IMR-90 (cell line): ENCODE data around the gene HCRTR1. TPM values are rescaled to one million over a fixed set of nuclear protein-coding genes. Genes with fewer than 3 reads are reported as not detected.

Experiments used
- ATAC-seq: fragments of 200-7000 bp; cut with Tn5 transposase; 2 replicates; pipeline ENCODE4 v1.9.1; 2020; ENCODE audit warnings: low read depth, mild to moderate bottlenecking, moderate library complexity
- BruUV-seq: library from RNA; stranded (reverse); fragments of 400-500 nt; replicated peaks from 2 replicates; lab custom pipeline; 2021; lab: Mats Ljungman, UMichigan
- CTCF ChIA-PET: fragments of 300-600 bp; formaldehyde crosslinking; extraction: SDS; loops from one replicate; lab custom pipeline; 2021; ENCODE audit warnings: antibody characterized with exemption; lab: Yijun Ruan, JAX
- POLR2A ChIA-PET: fragments of 300-600 bp; sonication (Branson Sonifier 250); formaldehyde crosslinking; loops from one replicate; lab custom pipeline; 2022; ENCODE audit warnings: antibody characterized with exemption; ENCODE audit not compliant: unreplicated experiment; lab: Charles Lee
- DNase-seq: peaks from one replicate; pipeline ENCODE4 v3.0.0; 2013
- H2AFZ ChIP-seq: replicated peaks from 2 replicates; pipeline ENCODE3; 2013; ENCODE audit warnings: low read length, mild to moderate bottlenecking; ENCODE audit not compliant: poor library complexity
- H2AK5ac ChIP-seq: 2 replicates; pipeline ENCODE4 v1.6.1; 2013; ENCODE audit warnings: low read depth, low read length, inconsistent platforms
- H2AK9ac ChIP-seq: replicated peaks from 2 replicates; pipeline ENCODE3; 2013; ENCODE audit warnings: mild to moderate bottlenecking, low read depth, low read length, moderate library complexity; ENCODE audit not compliant: poor library complexity
- H2BK120ac ChIP-seq: 2 replicates; pipeline ENCODE4 v1.6.1; 2013; ENCODE audit warnings: low read depth, low read length, inconsistent platforms
- H2BK15ac ChIP-seq: 3 replicates; pipeline ENCODE4 v1.6.1; 2013; ENCODE audit warnings: low read depth, low read length, inconsistent platforms
- H2BK20ac ChIP-seq: 2 replicates; pipeline ENCODE4 v1.6.1; 2013; ENCODE audit warnings: low read depth, mild to moderate bottlenecking, inconsistent platforms, low read length, moderate library complexity
- H2BK5ac ChIP-seq: 2 replicates; pipeline ENCODE4 v1.6.1; 2013; ENCODE audit warnings: mild to moderate bottlenecking, low read depth, low read length, inconsistent platforms; ENCODE audit not compliant: poor library complexity, severe bottlenecking
- H3K14ac ChIP-seq: replicated peaks from 2 replicates; pipeline ENCODE4 v1.6.1; 2013; ENCODE audit warnings: low read depth, low read length, inconsistent platforms
- H3K18ac ChIP-seq: 2 replicates; pipeline ENCODE4 v1.6.1; 2013; ENCODE audit warnings: low read depth, low read length, control low read depth
- H3K23ac ChIP-seq: 2 replicates; pipeline ENCODE4 v1.6.1; 2013; ENCODE audit warnings: low read depth, low read length, inconsistent platforms
- H3K27ac ChIP-seq: 2 replicates; pipeline ENCODE4 v1.5.1; 2013; ENCODE audit warnings: mild to moderate bottlenecking, control low read depth, low read length; ENCODE audit not compliant: insufficient read depth
- H3K27me3 ChIP-seq: 2 replicates; pipeline ENCODE4 v1.6.1; 2013; ENCODE audit warnings: low read length; ENCODE audit not compliant: control insufficient read depth, insufficient read depth
- H3K36me3 ChIP-seq: 2 replicates; pipeline ENCODE4 v1.6.1; 2013; ENCODE audit warnings: low read length, mixed read lengths; ENCODE audit not compliant: control insufficient read depth, insufficient read depth
- H3K4ac ChIP-seq: 2 replicates; pipeline ENCODE4 v1.6.1; 2013; ENCODE audit warnings: low read depth, low read length, inconsistent platforms
- H3K4me1 ChIP-seq: 2 replicates; pipeline ENCODE4 v1.6.1; 2013; ENCODE audit warnings: low read length, mixed read lengths; ENCODE audit not compliant: control insufficient read depth, insufficient read depth
- H3K4me2 ChIP-seq: 2 replicates; pipeline ENCODE4 v1.6.1; 2013; ENCODE audit warnings: low read depth, mild to moderate bottlenecking, control low read depth, low read length, moderate library complexity
- H3K4me3 ChIP-seq: 2 replicates; pipeline ENCODE4 v1.5.1; 2013; ENCODE audit warnings: low read depth, mild to moderate bottlenecking, control low read depth, low read length, moderate library complexity; ENCODE audit not compliant: insufficient read depth
- H3K56ac ChIP-seq: 2 replicates; pipeline ENCODE4 v1.6.1; 2013; ENCODE audit warnings: low read length, inconsistent platforms; ENCODE audit not compliant: insufficient read depth; ENCODE audit errors: extremely low read depth
- H3K79me1 ChIP-seq, 2 experiments: 2 replicates each; pipeline ENCODE4 v1.6.1; 2013; ENCODE audit warnings: low read length in 2 of 2, inconsistent platforms in 1 of 2, low read depth in 1 of 2
- H3K9ac ChIP-seq: 2 replicates; pipeline ENCODE4 v1.6.1; 2013; ENCODE audit warnings: low read depth, low read length, control low read depth
- H3K9me1 ChIP-seq: 2 replicates; pipeline ENCODE4 v1.6.1; 2013; ENCODE audit warnings: low read length, inconsistent platforms; ENCODE audit not compliant: insufficient read depth
- H3K9me3 ChIP-seq: 2 replicates; pipeline ENCODE4 v1.6.1; 2013; ENCODE audit warnings: low read length; ENCODE audit not compliant: control insufficient read depth, insufficient read depth
- H4K20me1 ChIP-seq: 2 replicates; pipeline ENCODE4 v1.6.1; 2013; ENCODE audit warnings: low read length, inconsistent platforms; ENCODE audit not compliant: insufficient read depth
- H4K5ac ChIP-seq: 2 replicates; pipeline ENCODE4 v1.6.1; 2013; ENCODE audit warnings: mild to moderate bottlenecking, low read depth, low read length, control low read depth
- H4K8ac ChIP-seq, 2 experiments: 2 replicates each; pipeline ENCODE4 v1.6.1; 2013; ENCODE audit warnings: low read depth in 2 of 2, low read length in 2 of 2, control low read depth in 1 of 2, inconsistent platforms in 1 of 2
- H4K91ac ChIP-seq: 2 replicates; pipeline ENCODE4 v1.6.1; 2013; ENCODE audit warnings: low read depth, low read length, inconsistent platforms; ENCODE audit not compliant: insufficient read depth
- BHLHE40 ChIP-seq: fragments of 150-350 bp; IDR thresholded peaks from 2 replicates; pipeline ENCODE4 v1.6.1; 2016; ENCODE audit warnings: mild to moderate bottlenecking, low read depth, low read length
- CEBPB ChIP-seq: IDR thresholded peaks from 2 replicates; pipeline ENCODE4 v1.6.1; 2012; ENCODE audit warnings: low read depth, low read length, improper control_type of control experiment
- CHD1 ChIP-seq: IDR thresholded peaks from 2 replicates; pipeline ENCODE4 v1.6.1; 2012; ENCODE audit warnings: low read depth, low read length, improper control_type of control experiment
- CTCF ChIP-seq: conservative IDR thresholded peaks from 2 replicates; pipeline ENCODE4 v1.5.1; 2012; ENCODE audit warnings: mild to moderate bottlenecking, low read depth, low read length, improper control_type of control experiment
- ELK1 ChIP-seq: fragments of 150-350 bp; IDR thresholded peaks from 2 replicates; pipeline ENCODE4 v1.6.1; 2016; ENCODE audit warnings: low read depth, mild to moderate bottlenecking, low read length, moderate library complexity, borderline replicate concordance
- FOS ChIP-seq: fragments of 150-350 bp; IDR thresholded peaks from 2 replicates; pipeline ENCODE4 v1.6.1; 2016; ENCODE audit warnings: low read depth, low read length
- MAFK ChIP-seq: IDR thresholded peaks from 2 replicates; pipeline ENCODE4 v1.6.1; 2012; ENCODE audit warnings: low read depth, low read length, improper control_type of control experiment
- MAZ ChIP-seq: IDR thresholded peaks from 2 replicates; pipeline ENCODE4 v1.6.1; 2012; ENCODE audit warnings: low read depth, mild to moderate bottlenecking, low read length, improper control_type of control experiment, moderate library complexity, borderline replicate concordance
- MXI1 ChIP-seq: IDR thresholded peaks from 2 replicates; pipeline ENCODE4 v1.6.1; 2012; ENCODE audit warnings: low read depth, mild to moderate bottlenecking, low read length, moderate library complexity, borderline replicate concordance
- NFE2L2 ChIP-seq: fragments of 150-350 bp; IDR thresholded peaks from 2 replicates; pipeline ENCODE4 v1.6.1; 2016; ENCODE audit warnings: low read depth, mild to moderate bottlenecking, low read length
- POLR2A ChIP-seq: IDR thresholded peaks from 2 replicates; pipeline ENCODE4 v1.6.1; 2012; ENCODE audit warnings: mild to moderate bottlenecking, low read depth, low read length
- RAD21 ChIP-seq: IDR thresholded peaks from 2 replicates; pipeline ENCODE4 v1.6.1; 2012; ENCODE audit warnings: low read length, improper control_type of control experiment
- RCOR1 ChIP-seq: IDR thresholded peaks from 2 replicates; pipeline ENCODE4 v1.6.1; 2012; ENCODE audit warnings: mild to moderate bottlenecking, low read length, improper control_type of control experiment; ENCODE audit not compliant: insufficient replicate concordance
- RFX5 ChIP-seq: IDR thresholded peaks from 2 replicates; pipeline ENCODE4 v1.8.0; 2012; ENCODE audit warnings: low read depth, mild to moderate bottlenecking, low read length, moderate library complexity
- SMC3 ChIP-seq: fragments of 150-350 bp; IDR thresholded peaks from 2 replicates; pipeline ENCODE4 v1.6.1; 2016; ENCODE audit warnings: low read depth, mild to moderate bottlenecking, antibody characterized with exemption, low read length, moderate library complexity
- USF2 ChIP-seq: fragments of 150-350 bp; IDR thresholded peaks from 2 replicates; pipeline ENCODE4 v1.6.1; 2017; ENCODE audit warnings: mild to moderate bottlenecking, antibody characterized with exemption, low read length, low read depth
- WGBS, 2 experiments: methylation state at CpG; one replicate each; pipeline versions ENCODE4 v1.1.5 to v1.1.7; 2013; ENCODE audit warnings: missing lambda C conversion rate in 2 of 2; ENCODE audit not compliant: insufficient read length in 1 of 2; ENCODE audit errors: extremely low coverage in 2 of 2; 5-methylcytosine and 5-hydroxymethylcytosine counted together
- dilution Hi-C: fragments of 300-500 bp; cut with HindIII; formaldehyde crosslinking; loops from one replicate; pipeline ENCODE4 v1.14.3; 2018; ENCODE audit warnings: low sequenced_read_pairs; ENCODE audit not compliant: unreplicated experiment
- in situ Hi-C: fragments of 300-500 bp; cut with MboI; formaldehyde crosslinking; loops from 3 replicates; pipeline ENCODE4 v1.14.3; 2019; ENCODE audit warnings: low sequenced_read_pairs, inconsistent platforms, mixed read lengths
- intact Hi-C: fragments of 100-400 bp; cut with micrococcal nuclease; formaldehyde crosslinking; loops from 2 replicates; pipeline ENCODE4 v1.10.0; 2022
- polyA plus RNA-seq, 3 experiments: library from polyadenylated mRNA; depleted of rRNA; stranded (reverse); fragments of >200 nt; gene quantifications; 2 replicates each; pipeline ENCODE4 v1.2.3, GENCODE V29; 2012; ENCODE audit warnings: low replicate concordance in 1 of 3
- total RNA-seq: library from RNA; depleted of rRNA; stranded (reverse); fragments of >200 nt; gene quantifications from 2 replicates; pipeline ENCODE4 v1.2.3, GENCODE V29; 2012

HCRTR1 gene
- total and polyA plus RNA-seq, 2 of the 4 experiments (the other 2 are of a cell fraction): not detected

- Histone ChIP-seq H4K91ac (no peak overlapping the region), H3K18ac (no peak overlapping the region), H3K27ac (no peak overlapping the region), H2BK20ac (no peak overlapping the region), H3K4me2 (no peak overlapping the region), H2AFZ (no peak overlapping the region), H3K23ac (no peak overlapping the region), H3K4me3 (no peak overlapping the region), H2AK5ac (no peak overlapping the region), H3K4me1 (peaks cover 5% of the 10 kb centered on the region; the same call in 1 of the 2 replicates), H3K56ac (no peak overlapping the region), H2AK9ac (no peak overlapping the region), H3K9me1 (0 out of 2 replicates have a peak, but pooled peaks cover 3% of the 10 kb centered on the region), H4K8ac (no peak overlapping the region), H4K20me1 (no peaks in the 10 kb centered on the region), H3K36me3 (peaks cover 70% of the 10 kb centered on the region), H3K27me3 (no peaks in the 10 kb centered on the region), H2BK120ac (no peak overlapping the region), H3K9me3 (no peaks in the 10 kb centered on the region), H3K14ac (no peak overlapping the region), H4K5ac (no peak overlapping the region), H3K4ac (no peak overlapping the region), H2BK15ac (no peak overlapping the region), H2BK5ac (no peak overlapping the region), H3K79me1 (no peaks in the 10 kb centered on the region; a peak in 1 of 4 replicates), H3K9ac (no peak overlapping the region)
- intact Hi-C loops (no loop called here), dilution Hi-C loops (no loop called here), in situ Hi-C loops (no loop called here)
- no peak for TF ChIP-seq BHLHE40
- no peak for TF ChIP-seq MAFK
- TF ChIP-seq NFE2L2: no peak
- TF ChIP-seq CHD1: no peak
- no peak for TF ChIP-seq MAZ
- no peak for TF ChIP-seq ELK1
- no peak for TF ChIP-seq SMC3
- no peak for TF ChIP-seq RFX5
- no peak for TF ChIP-seq CEBPB
- TF ChIP-seq RCOR1: no peak
- no peak for TF ChIP-seq USF2
- no peak for TF ChIP-seq POLR2A
- TF ChIP-seq CTCF: no peak
- no peak for TF ChIP-seq RAD21
- TF ChIP-seq MXI1: no peak
- no peak for TF ChIP-seq FOS
- ChIA-PET POLR2A (no interaction called here), CTCF (interaction anchor here (1.4 kb wide), 1 partner anchor 9 kb away, joined by 4 read pairs; no protein-coding TSS in a partner anchor)
- BruUV-seq: no TSS peak
- ATAC-seq (no peak), DNase-seq (no peak)
- WGBS, 2 experiments: 71% methylated on average over 3 of the region's 7 CpGs; no CpG with 5 or more reads in 1 of the 2 experiments
These were observed 57.7 kb downstream of the HCRTR1 start for GRCh38 chr1:31675161-31675560.
